B cell (primary cell): ENCODE results near the gene SYNJ2. TPM values are rescaled to one million over a fixed set of nuclear protein-coding genes. Genes with fewer than 3 reads are reported as not detected.

Source experiments
- ATAC-seq: fragments of 200-7000 bp; cut with Tn5 transposase; one replicate; pipeline ENCODE4 v1.10.0; 2021; ENCODE audit warnings: low read depth, mild to moderate bottlenecking, moderate number of reproducible peaks, moderate library complexity
- CTCF ChIA-PET: fragments of 350-600 bp; sonication (Branson Sonifier 250); formaldehyde crosslinking; loops from one replicate; lab custom pipeline; 2021; ENCODE audit warnings: antibody characterized with exemption, inconsistent platforms; lab: Charles Lee
- POLR2A ChIA-PET: fragments of 350-600 bp; sonication (Branson Sonifier 250); formaldehyde crosslinking; loops from one replicate; lab custom pipeline; 2021; ENCODE audit warnings: antibody characterized with exemption; lab: Charles Lee
- DNase-seq: peaks from one replicate; pipeline ENCODE4 v3.0.0; 2013
- H2AFZ ChIP-seq: 2 replicates; pipeline ENCODE4 v1.6.1; 2012; ENCODE audit warnings: mild to moderate bottlenecking, low read depth, low read length; ENCODE audit not compliant: insufficient read depth, poor library complexity, severe bottlenecking
- H3K27ac ChIP-seq, 2 donors: 1 replicate in 1 of 2; 2 replicates in 1 of 2; pipeline ENCODE4 v1.5.1; 2012 to 2013; ENCODE audit warnings: low read length in 2 of 2, mild to moderate bottlenecking in 2 of 2, moderate library complexity in 1 of 2
- H3K27me3 ChIP-seq, 4 experiments: fragments of 200-600 bp in 1 of 4; sonication (generic) in 1 of 4; replicated peaks in 1 of 4; 1 replicate in 2 of 4; 2 replicates in 2 of 4; pipeline versions ENCODE4 v1.6.1 to v1.7.0; 2013 to 2016; ENCODE audit warnings: low read length in 3 of 4, mild to moderate bottlenecking in 2 of 4, mixed read lengths in 1 of 4, moderate library complexity in 1 of 4; ENCODE audit not compliant: insufficient read depth in 4 of 4, control insufficient read depth in 3 of 4; ENCODE audit errors: control extremely low read depth in 1 of 4
- H3K36me3 ChIP-seq, 2 experiments: replicated peaks in 1 of 2; 1 replicate in 1 of 2; 2 replicates in 1 of 2; pipeline versions ENCODE4 v1.6.1 to v1.7.1; 2013; ENCODE audit warnings: low read length in 1 of 2; ENCODE audit not compliant: insufficient read depth in 2 of 2, control insufficient read depth in 1 of 2; ENCODE audit errors: control extremely low read depth in 1 of 2, extremely low read depth in 1 of 2
- H3K4me1 ChIP-seq, 2 donors: fragments of 200-600 bp in 1 of 2; sonication (generic) in 1 of 2; 1 replicate in 1 of 2; 2 replicates in 1 of 2; pipeline versions ENCODE4 v1.5.1 to v1.6.1; 2013 to 2017; ENCODE audit warnings: low read length in 2 of 2; ENCODE audit not compliant: control insufficient read depth in 2 of 2, insufficient read depth in 2 of 2
- H3K4me2 ChIP-seq: replicated peaks from 2 replicates; pipeline ENCODE3; 2012; ENCODE audit warnings: mild to moderate bottlenecking, low read depth, low read length; ENCODE audit not compliant: poor library complexity, severe bottlenecking
- H3K4me3 ChIP-seq, 5 experiments: fragments of 200-600 bp in 1 of 5; sonication (generic) in 1 of 5; 1 replicate in 3 of 5; 2 replicates in 2 of 5; pipeline versions ENCODE4 v1.5.1 to v1.7.0; 2011 to 2016; ENCODE audit warnings: low read length in 4 of 5, mild to moderate bottlenecking in 4 of 5, low read depth in 2 of 5, control low read depth in 1 of 5, moderate library complexity in 1 of 5; ENCODE audit not compliant: insufficient read depth in 1 of 5; ENCODE audit errors: control extremely low read depth in 1 of 5, extremely low read depth in 1 of 5
- H3K79me2 ChIP-seq: fragments of 200-600 bp; sonication (generic); one replicate; pipeline ENCODE4 v1.6.0; 2016; ENCODE audit warnings: low read length; ENCODE audit not compliant: control insufficient read depth, insufficient read depth
- H3K9ac ChIP-seq: fragments of 200-600 bp; sonication (generic); 2 replicates; pipeline ENCODE4 v1.6.1; 2017; ENCODE audit warnings: mild to moderate bottlenecking, low read length, moderate library complexity
- H3K9me3 ChIP-seq, 3 donors: one replicate each; pipeline versions ENCODE4 v1.6.1 to v1.7.1; 2013; ENCODE audit warnings: low read length in 2 of 3; ENCODE audit not compliant: control insufficient read depth in 2 of 3, insufficient read depth in 1 of 3; ENCODE audit errors: control extremely low read depth in 1 of 3
- H4K20me1 ChIP-seq: 2 replicates; pipeline ENCODE4 v1.6.0; 2012; ENCODE audit warnings: mild to moderate bottlenecking, low read length; ENCODE audit not compliant: insufficient read depth, control insufficient read depth, poor library complexity, severe bottlenecking
- H3K27ac Mint-ChIP-seq: one replicate; pipeline ENCODE4 v1.8.0; 2021; ENCODE audit warnings: mixed read lengths
- H3K27me3 Mint-ChIP-seq: one replicate; pipeline ENCODE4 v1.8.0; 2021; ENCODE audit warnings: mixed read lengths
- H3K4me1 Mint-ChIP-seq: one replicate; pipeline ENCODE4 v1.8.0; 2021; ENCODE audit warnings: mixed read lengths
- H3K4me3 Mint-ChIP-seq: one replicate; pipeline ENCODE4 v1.8.0; 2021; ENCODE audit warnings: mixed read lengths
- H3K9me3 Mint-ChIP-seq: one replicate; pipeline ENCODE4 v1.8.0; 2022; ENCODE audit warnings: mixed read lengths; ENCODE audit not compliant: insufficient read depth
- CTCF ChIP-seq: fragments of 200-600 bp; IDR thresholded peaks from one replicate; pipeline ENCODE4 v1.8.0; 2022; ENCODE audit warnings: antibody characterized with exemption, mild to moderate bottlenecking
- EZH2 ChIP-seq: IDR thresholded peaks from 2 replicates; pipeline ENCODE4 v1.6.1; 2012; ENCODE audit warnings: borderline replicate concordance, low read depth, mild to moderate bottlenecking, moderate library complexity, low read length; ENCODE audit not compliant: insufficient read depth, poor library complexity, severe bottlenecking
- WGBS: methylation state at CpG from one replicate; pipeline ENCODE4 v1.1.5; 2013; ENCODE audit warnings: missing lambda C conversion rate; ENCODE audit not compliant: insufficient coverage; 5-methylcytosine and 5-hydroxymethylcytosine counted together
- intact Hi-C: fragments of 100-400 bp; cut with micrococcal nuclease; formaldehyde crosslinking; loops from one replicate; pipeline ENCODE4 v1.10.0; 2022
- polyA plus RNA-seq: library from polyadenylated mRNA; depleted of rRNA; stranded (reverse); fragments of >200 nt; gene quantifications from 2 replicates; pipeline ENCODE4 v1.2.3, GENCODE V29; 2012
- total RNA-seq, 2 donors: library from RNA; stranded (reverse); fragments of 120-200 nt in 1 of 2; gene quantifications; 1 replicate in 1 of 2; 2 replicates in 1 of 2; pipeline versions ENCODE4 v1.2.3 to v1.2.4, GENCODE V29; 2013 to 2022

SYNJ2 gene
- total and polyA plus RNA-seq, 2 donors (not counting 1 experiment from before 2014, with no cell fraction given) = 5.2 to 11.4 TPM

GRCh38 chr6:158005626-158006180 lies 24.0 kb downstream of the SYNJ2 start:
- no peak overlapping the region for H3K27ac ChIP-seq
- no peak overlapping the region for H3K27ac Mint-ChIP-seq

GRCh38 chr6:158006331-158006730 lies 24.7 kb downstream of the SYNJ2 start:
- DNase-seq (no peak), ATAC-seq (no peak)
- H3K9me3 ChIP-seq = peaks cover 0 to 13% (median 0%) of the 10 kb centered on the region in 3 donors
- no peaks in the 10 kb centered on the region for H4K20me1 ChIP-seq
- H3K79me2 ChIP-seq = peaks cover 15% of the 10 kb centered on the region
- no peak overlapping the region for H3K27ac ChIP-seq
- TF ChIP-seq EZH2 = no peak
- no peak for TF ChIP-seq CTCF
- peaks cover 32% of the 10 kb centered on the region for H3K4me1 Mint-ChIP-seq
- H3K27ac Mint-ChIP-seq = no peak overlapping the region
- no peak overlapping the region for H3K4me2 ChIP-seq
- no peaks in the 10 kb centered on the region for H3K9me3 Mint-ChIP-seq
- no peaks in the 10 kb centered on the region for H3K36me3 ChIP-seq
- 91% methylated on average over 6 of the region's 7 CpGs for WGBS
- no peak overlapping the region for H3K4me3 Mint-ChIP-seq
- H3K9ac ChIP-seq = no peak overlapping the region
- no peaks in the 10 kb centered on the region for H3K27me3 Mint-ChIP-seq
- H2AFZ ChIP-seq = no peak overlapping the region
- POLR2A ChIA-PET = no interaction called here
- intact Hi-C loops = no loop called here
- no peaks in the 10 kb centered on the region for H3K27me3 ChIP-seq
- peaks cover 11 to 20% of the 10 kb centered on the region in 2 donors for H3K4me1 ChIP-seq
- no peak overlapping the region for H3K4me3 ChIP-seq
- CTCF ChIA-PET = no interaction called here

More at GRCh38 chr6:158005626-158006180, 24.0 kb downstream of the SYNJ2 start:
- peaks cover 27% of the 10 kb centered on the region for H3K4me1 Mint-ChIP-seq
- intact Hi-C loops = no loop called here
- Histone ChIP-seq H2AFZ (no peak overlapping the region), H3K4me3 (no peak overlapping the region), H4K20me1 (no peaks in the 10 kb centered on the region), H3K27me3 (no peaks in the 10 kb centered on the region), H3K9ac (no peak overlapping the region), H3K36me3 (no peaks in the 10 kb centered on the region), H3K9me3 (peaks cover 0 to 13% (median 0%) of the 10 kb centered on the region in 3 donors), H3K4me1 (peaks cover 11 to 20% of the 10 kb centered on the region in 2 donors), H3K79me2 (peaks cover 8% of the 10 kb centered on the region), H3K4me2 (no peak overlapping the region)
- ChIA-PET CTCF (no interaction called here), POLR2A (no interaction called here)
- TF ChIP-seq EZH2 (no peak), CTCF (no peak)
- ATAC-seq (no peak), DNase-seq (no peak)
- 94% methylated on average over 11 of the region's 11 CpGs for WGBS
- H3K4me3 Mint-ChIP-seq = no peak overlapping the region
- no peaks in the 10 kb centered on the region for H3K9me3 Mint-ChIP-seq
- H3K27me3 Mint-ChIP-seq = no peaks in the 10 kb centered on the region
